ENCODE measurements around the gene CTSV.

GRCh38 chr9:97064176-97064575 is 25.2 kb upstream of the CTSV start:
- TF ChIP-seq, protein P1, sequence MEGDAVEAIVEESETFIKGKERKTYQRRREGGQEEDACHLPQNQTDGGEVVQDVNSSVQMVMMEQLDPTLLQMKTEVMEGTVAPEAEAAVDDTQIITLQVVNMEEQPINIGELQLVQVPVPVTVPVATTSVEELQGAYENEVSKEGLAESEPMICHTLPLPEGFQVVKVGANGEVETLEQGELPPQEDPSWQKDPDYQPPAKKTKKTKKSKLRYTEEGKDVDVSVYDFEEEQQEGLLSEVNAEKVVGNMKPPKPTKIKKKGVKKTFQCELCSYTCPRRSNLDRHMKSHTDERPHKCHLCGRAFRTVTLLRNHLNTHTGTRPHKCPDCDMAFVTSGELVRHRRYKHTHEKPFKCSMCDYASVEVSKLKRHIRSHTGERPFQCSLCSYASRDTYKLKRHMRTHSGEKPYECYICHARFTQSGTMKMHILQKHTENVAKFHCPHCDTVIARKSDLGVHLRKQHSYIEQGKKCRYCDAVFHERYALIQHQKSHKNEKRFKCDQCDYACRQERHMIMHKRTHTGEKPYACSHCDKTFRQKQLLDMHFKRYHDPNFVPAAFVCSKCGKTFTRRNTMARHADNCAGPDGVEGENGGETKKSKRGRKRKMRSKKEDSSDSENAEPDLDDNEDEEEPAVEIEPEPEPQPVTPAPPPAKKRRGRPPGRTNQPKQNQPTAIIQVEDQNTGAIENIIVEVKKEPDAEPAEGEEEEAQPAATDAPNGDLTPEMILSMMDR (IDR thresholded peaks at IDR 0.05) = no peak
- no peak for TF ChIP-seq POLR2A (IDR thresholded peaks at IDR 0.05)
